OCI-M2 (cell line): ENCODE results near the gene UBE3C.
"Not testable (repeated sequence)": the region's sequence is repeated elsewhere in the genome, so short reads cannot be mapped to it uniquely, and the experiment has no call there.

Experiments used
- DNase-seq: peaks from one replicate; lab custom pipeline; 2025; ENCODE audit not compliant: unreplicated experiment; lab: John Stamatoyannopoulos, UW

Gene UBE3C

GRCh38 chr7:157138424-157139110 is at the start of gene UBE3C:
TSS of gene UBE3C (plus strand) at chr7:157138926. CDS start at chr7:157139273, 347 bp downstream.
- DNase-seq = peak; percentile 77

- DNase-seq = no peak
Measured at GRCh38 chr7:157089100-157089610, 49.6 kb upstream of the UBE3C start.

DNA sequence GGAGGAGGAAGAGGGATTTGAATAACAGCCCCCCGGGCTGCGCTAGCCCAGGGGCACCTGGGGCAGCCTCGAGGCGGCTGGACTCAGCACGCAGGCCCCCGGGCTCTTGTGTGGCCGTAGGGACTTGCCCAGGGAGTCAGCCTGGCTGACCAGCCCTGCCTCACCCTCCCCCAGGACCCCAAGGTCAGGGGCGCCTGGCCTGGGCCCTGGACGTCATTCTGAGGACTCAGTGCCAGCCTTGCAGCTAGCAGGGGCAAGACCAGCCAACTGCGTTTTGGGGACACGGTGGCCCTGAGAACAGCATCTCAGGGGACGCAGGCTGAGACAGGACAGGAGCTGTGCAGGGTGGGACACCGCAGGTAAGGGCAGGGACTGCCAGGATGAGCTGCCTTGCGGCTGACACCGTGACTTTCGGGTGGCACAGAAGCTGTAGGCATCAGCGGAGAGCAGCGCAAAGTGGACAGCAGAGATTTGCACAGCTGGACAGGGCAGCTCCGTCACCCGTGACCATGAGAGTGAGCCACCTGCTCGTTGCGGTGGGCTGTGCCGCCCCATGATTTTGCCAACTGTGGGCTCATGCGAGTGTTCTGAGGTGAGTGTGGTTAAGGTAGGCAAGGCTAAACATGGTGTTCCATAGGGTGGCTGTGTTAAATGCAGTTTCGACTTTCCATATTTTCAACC is 48.1 kb upstream of the UBE3C start:
- DNase-seq = no peak

DNA sequence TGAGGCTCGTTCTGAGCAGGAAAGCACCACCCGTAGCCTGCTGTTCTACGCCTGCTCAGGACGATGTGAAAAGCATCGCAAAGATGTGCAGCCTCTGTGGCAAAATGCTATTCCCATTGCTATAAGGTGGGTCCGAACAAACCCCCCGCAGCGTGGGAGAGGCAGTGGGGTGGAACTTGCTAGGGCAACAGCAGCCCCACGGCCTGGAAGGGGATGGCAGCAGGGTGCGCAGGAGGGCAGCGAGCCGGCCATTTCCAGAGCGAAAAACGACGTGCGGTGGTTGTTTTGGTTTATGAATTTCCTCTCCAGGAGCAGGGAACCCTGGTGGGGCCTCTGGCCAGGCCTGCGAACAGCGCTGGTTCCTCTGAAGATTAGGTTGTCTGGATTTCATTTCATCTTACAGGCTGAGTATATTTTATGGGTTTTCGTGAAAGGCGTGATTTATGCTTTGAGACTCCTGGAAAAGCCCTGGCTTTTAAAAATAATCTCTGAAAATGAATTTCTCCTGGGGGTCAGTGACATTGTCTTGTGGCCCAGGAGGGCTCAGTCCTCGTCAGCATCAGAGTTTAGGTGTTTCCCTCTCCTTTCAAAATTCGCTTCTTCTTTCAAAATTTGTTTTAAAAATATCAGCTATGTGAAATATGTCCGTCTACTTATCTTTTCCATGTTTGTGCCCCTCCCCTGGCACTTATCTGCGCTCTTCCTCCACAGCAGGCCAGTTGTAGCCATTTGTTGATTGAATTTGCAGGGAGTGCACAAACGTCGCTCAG is 42.3 kb upstream of the UBE3C start:
- DNase-seq = no peak

GRCh38 chr7:157097056-157097329 is 41.7 kb upstream of the UBE3C start:
- no peak for DNase-seq

GRCh38 chr7:157097569-157097968 is 41.2 kb upstream of the UBE3C start:
- DNase-seq = no peak

- DNase-seq = not testable (repeated sequence)
Measured at GRCh38 chr7:157100005-157100404, 38.7 kb upstream of the UBE3C start.

DNA sequence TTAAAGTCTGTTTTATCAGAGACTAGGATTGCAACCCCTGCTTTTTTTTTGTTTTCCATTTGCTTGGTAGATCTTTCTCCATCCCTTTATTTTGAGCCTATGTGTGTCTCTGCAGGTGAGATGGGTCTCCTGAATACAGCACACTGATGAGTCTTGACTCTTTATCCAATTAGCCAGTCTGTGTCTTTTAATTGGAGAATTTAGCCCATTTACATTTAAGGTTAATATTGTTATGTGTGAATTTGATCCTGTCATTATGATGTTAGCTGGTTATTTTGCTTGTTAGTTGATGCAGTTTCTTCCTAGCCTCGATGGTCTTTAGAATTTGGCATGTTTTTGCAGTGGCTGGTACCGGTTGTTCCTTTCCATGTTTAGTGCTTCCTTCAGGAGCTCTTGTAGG is 35.1 kb upstream of the UBE3C start:
- DNase-seq = not testable (repeated sequence)

- DNase-seq = no peak
Measured at GRCh38 chr7:157111311-157111710, 27.4 kb upstream of the UBE3C start.

GRCh38 chr7:157112706-157113105 is 26.0 kb upstream of the UBE3C start:
- DNase-seq = no peak

DNA sequence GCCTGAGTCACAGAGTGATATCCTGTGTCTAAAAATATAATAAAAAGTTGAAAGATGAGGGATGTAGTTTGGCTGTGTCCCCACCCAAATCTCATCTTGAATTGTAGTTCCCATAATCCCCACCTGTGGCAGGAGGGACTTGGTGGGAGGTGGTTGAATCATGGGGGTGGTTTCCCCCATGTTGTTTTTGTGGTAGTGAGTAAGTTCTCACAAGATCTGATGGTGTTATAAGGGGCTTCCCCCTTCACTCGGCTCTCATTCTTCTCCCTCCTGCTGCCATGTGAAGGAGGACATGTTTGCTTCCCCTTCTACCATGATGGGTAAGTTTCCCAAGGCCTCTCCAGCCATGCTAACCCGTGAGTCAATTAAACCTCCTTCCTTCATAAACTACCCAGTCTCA is 25.1 kb upstream of the UBE3C start:
- no peak for DNase-seq

DNA sequence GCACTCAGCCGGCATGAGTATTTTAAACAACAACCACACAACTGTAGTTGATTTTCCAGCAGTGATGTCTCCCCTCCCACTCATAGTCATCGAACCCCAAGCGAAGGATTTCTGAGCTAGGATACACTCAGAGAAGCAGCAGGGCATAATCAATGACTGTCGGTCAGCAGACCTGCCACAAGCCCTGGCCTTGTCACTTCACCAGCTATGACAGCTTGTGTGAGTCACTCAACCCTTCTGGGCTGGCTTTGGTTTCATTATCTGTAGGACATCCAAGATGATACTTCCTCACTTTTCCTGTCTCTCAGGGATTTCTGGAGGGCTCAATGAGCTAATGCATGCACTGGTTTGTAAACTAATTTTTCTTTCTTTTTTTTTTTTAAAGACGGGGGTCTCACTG is 22.0 kb upstream of the UBE3C start:
- DNase-seq = no peak

GRCh38 chr7:157117796-157118195 is 20.9 kb upstream of the UBE3C start:
- no peak for DNase-seq

DNA sequence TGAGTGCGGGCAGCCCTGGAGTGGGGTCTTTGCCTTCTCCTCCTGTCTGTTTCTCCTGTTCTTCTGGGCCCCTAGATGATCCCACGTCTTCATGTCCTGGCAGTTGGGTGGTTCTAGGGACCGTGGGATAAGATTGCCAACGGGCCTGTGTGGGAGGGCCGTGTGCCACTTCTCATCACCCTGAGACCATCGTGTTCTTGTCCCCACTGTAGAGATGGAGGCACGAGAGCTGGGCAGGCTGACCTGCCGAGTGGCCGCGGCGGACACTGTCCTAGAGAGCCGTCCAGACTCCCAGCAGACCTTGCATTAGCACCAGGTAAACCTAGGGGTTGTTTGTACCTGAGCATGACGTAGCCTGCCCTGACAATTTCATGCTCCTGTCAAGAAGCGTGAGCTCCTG is 18.5 kb upstream of the UBE3C start:
- DNase-seq = no peak

GRCh38 chr7:157121184-157121715 is 17.5 kb upstream of the UBE3C start:
- no peak for DNase-seq

- no peak for DNase-seq
Measured at GRCh38 chr7:157122800-157123495, 15.8 kb upstream of the UBE3C start.

GRCh38 chr7:157124690-157125089 is 14.0 kb upstream of the UBE3C start:
- DNase-seq = no peak

GRCh38 chr7:157125376-157126223 is 13.1 kb upstream of the UBE3C start:
- no peak for DNase-seq

- DNase-seq = no peak
Measured at GRCh38 chr7:157126921-157127320, 11.8 kb upstream of the UBE3C start.

DNA sequence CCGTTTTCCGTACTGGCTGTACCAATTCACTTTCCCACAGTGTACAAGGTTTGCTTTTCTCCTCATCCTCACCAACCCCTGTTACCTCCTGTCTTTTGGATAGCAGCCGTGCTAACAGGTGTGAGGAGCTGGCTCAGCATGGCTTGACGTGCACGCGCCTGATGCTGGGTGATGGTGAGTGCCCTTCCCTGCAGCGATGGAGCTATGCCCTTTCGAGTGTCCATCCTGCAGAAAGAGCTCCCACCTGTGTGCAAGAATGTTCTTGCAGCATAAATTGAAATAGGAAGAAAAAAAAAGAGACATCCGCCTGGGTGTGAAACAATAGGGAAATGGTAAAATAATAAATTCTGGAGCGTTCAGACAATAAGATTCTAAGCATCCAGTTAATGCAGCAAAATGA is 9.5 kb upstream of the UBE3C start:
- DNase-seq = no peak
